ENCODE results near the gene WNK3.

Gene WNK3

DNA sequence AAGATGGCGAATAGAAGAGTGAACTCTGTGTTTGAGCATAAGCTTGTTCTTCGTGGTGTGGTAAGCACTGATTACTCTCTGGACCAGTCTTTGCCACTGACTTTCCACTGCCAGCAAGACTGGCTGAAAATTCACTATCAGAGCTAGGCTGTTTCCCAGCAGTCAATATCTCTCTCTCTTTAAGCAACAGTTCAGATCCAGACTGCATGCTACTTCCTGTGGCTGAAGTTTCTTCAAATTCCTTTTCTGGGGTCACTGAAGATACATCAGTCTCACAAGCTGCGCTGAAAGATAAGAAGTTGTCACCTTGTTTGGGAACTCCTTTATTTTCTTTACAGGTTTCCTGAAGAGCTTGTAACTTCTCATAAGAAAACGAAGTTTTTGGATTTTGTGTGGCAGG lies 120.8 kb downstream of the WNK3 start:
- no peak for DNase-seq

DNA sequence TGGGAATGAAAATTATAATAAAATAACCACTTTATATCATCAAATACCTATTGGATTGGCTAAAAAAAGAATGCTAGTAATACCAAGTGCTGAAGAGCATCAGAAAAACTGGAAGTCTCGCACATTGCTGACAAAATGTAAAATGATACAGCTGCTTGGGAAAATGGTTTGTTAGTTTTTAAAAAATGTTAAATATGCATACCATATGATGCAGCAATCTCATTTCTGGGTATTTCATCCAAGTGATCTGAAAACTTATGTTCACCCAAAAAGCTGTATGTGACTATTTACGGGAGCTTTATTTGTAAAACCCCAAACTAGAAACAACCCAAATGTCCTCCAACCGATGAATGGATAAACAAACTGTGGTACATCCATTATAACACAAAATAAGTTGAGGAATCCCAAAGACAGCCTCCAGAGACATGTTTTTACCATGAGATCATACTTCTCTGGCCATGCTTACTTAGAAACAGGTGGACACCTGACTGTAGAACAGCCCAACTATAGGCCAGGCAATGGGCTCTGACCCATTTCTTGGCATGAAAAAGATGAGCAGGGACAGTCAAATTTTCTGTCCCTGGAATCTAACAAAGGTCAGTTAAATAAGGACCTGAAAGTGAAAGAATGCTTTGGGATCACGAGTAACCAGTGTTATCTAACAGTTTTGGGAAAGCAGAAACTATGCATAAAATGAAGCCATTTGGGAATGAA lies 127.3 kb downstream of the WNK3 start:
- no peak for DNase-seq

DNA sequence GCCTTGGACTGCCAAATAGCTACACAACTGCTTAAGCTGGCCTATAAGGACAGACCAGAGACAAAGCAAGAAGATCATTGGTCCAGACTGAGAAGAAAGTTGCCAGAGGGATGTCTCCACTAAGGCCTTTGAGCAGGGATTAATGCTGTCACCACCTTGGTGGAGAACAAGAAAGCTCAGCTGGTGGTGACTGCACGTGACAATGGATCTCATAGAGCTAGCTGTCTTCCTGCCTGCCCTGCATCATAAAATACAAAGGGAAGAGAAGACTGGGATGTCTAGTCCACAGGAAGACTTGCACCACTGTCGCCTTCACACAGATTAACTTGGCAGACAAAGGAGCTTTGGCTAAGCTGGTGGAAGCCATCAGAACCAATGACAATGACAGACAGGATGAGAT lies 134.3 kb downstream of the WNK3 start:
- no peak for DNase-seq

DNA sequence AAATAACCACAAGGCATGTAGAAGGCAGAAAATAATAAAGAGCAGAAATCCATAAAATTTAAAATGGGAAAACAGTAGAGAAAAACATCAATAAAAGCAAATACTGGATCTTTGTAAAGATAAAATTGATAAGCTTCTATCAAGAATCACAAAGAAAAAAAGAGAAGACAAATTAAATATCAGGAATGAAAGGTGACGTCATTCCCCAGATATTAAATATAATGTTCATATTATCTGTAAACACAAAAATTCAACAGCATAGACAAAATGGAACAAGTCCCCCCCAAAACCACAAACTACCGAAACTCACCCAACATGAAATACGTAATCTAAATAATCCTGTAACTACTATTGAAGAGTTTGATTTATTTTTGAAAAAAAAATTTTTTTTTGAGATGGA lies 144.2 kb downstream of the WNK3 start:
- no peak for DNase-seq

DNA sequence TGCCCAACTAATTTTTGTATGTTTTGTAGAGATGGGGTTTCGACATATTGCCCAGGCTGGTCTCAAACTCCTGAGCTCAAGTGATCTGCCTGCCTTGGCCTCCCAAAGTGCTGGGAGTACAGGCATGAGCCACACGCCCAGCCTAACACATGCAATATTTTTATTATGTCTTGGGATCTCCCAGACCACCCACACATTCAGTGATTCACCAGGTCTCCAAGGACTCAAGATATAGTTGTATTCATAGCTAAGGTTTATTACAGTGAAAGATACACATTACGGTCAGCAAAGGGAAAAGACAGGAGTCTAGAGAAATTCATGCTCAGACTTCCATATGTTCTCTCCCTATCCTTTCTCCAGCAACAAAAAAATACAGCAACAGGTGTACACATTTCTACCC lies 149.3 kb downstream of the WNK3 start:
- no peak for DNase-seq

DNA sequence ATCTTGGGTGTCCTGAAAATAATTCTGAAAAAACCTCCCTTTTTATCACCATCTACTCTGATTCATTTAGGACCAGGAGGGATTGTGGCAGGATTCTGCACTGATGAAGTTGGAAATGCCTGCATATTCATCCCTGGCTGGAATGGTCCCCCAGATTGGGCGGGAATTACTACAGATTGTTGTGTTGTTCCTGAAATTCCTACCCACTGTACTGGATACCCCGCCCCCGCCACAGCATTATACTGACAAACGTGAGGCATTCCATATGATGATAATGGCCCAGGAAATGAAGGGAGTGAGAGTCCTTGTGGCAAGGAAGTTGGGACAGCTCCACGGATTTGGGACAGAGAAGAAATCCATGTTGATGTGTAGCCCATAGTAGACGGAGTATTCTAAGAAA lies 159.6 kb downstream of the WNK3 start:
- no peak for DNase-seq

DNA sequence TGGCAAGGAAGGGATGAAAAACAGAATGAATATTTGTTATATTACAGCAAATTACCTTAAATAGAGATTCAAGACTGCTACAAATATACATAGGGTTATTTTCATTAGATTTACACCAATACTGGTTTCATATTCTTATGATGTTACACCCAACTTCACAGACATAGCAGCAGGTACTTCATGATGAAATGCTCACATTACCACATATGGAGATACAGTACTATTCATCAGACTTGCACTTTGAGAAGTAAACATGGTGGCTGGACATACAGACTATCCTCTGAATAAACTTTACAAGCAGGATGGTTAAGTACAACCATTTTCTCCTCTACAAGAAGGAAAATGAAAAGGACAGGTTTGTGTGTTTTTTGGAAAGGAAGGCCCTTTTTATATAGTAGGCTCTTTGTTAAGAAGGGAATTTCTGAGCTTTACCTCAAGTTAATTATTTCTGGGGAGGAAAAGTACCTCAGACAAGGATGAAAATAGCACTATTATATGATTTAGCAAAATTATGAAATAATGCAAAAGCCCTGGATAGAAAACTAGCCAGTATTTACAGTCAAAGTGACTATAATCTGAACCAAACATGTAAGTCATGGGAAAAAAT lies 162.8 kb downstream of the WNK3 start:
- DNase-seq: no peak

DNA sequence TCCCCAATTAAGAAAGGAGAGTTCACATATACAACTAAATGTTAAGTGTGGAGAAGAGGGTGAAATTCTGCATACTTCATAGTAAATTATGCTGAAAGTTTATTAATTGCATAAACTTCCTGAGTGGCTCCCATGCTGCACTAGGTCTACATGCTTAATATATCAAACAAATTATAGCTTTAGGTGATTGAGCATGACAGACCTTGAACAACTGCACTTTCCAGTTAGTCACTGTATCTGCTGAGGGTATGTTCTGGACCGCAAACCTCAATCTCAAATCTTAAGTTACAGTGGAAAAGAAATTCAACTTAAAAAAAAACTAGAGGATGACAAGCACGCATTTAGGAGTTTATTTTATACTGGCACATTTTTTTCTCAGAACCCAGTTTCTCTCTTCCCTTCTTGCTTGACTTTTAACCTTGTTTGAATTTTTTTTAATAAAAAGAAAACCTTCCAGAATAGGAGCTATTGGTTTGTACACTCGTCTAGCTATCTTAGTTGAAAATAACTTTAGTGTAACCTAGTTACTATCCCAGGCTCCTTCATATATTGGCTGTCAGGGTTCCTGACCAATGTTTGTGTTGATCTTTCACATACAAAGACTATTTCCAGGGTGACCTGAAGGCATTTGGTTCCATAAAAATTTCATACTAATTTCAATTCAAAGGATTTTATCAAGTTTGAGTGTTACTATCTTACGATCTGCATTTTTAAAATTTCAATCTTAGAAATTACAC lies 164.6 kb downstream of the WNK3 start:
- DNase-seq: no peak

DNA sequence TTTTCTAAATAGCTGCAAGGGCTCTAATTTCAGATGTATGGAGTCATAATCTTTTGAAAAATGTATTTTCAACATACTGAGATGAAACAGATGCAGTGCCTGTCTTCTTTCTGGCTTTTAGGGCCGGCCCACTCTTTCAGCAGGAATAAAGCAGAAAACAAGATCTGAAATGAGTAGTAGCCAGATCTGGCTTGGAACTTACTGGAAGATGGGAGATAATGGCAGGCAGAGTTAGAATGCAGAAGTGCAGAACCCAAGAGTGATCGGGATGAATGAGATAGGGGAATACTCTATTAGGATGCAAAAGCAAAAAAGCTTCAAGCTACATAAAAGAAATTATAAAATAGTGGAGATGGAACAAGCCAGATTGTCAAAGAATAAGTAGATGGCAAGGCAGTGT lies 173.4 kb downstream of the WNK3 start:
- DNase-seq: no peak

DNA sequence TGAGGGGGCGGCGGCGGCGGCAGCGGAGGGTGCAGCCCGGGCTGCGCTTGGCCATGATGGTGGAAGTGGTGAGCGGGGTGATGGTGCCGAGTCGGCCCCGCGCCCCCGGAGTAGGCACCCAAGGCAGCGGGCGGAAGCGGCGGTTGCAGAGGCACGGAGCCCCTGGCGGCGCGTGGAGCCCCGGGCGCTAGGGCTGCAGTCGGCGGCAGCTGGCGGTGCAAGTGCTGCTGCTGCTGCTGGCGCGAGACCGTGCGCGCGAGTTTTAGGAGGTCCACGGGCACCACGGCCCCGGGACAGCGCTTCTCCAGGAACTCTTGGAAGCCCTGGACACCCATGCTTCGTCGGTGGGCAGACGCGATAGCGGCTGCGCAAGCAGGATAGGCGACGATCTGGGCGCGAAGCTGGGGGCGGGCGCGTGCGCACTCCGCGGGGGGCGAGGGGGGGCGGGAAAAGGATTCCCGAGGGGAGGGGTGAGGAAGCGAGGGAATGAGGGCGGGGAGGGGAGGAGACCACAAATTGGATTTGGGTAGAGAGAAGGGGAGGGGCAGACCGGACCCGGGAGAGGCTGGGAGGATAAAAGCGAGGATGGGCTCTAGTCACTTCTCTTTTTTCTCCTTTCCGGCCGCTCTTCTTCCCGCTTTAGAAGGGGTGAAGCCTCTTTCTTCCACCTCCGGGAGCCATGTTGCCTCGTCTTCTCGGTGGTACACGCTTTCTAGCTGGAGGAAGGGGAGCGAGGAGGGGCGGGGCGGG lies 174.8 kb downstream of the WNK3 start, which contains the start of gene FAM120C:
FAM120C (minus strand) TSS at position 391 of the 750 bp plus-strand sequence; CDS start at position 335, 56 bp downstream.
- DNase-seq: peak; percentile 80

DNA sequence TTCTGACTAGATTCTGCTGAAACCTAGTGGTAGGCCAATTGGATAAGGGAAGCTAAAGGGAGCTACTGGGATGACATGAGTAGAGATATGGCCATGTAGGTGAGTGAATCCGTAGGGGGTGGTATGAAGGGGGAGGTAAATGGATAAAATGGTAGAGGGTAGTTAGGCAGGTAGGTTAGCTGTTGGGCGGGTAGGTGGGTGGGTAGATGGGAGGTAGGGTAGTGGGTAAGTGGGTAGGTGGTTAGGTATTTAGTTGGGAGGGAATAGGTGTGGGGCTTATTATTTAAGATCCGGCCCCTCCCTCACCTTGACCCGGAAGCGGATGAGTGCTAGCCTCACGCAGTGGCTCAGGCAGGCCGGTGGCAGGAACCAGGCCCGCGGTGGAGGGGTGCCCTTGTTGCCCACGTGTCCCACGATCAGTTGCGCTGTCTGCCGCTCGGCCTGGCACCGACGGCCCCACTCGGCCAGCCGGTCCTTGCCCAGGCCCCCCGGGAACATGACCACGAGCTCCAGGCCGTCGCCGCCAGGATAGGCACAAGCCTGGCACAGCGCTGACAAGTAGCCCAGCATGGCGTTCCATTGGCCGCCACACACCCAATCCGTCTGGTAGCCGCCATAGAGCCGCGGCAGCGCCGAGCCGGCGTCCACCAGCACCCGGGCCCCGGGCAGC lies 175.5 kb downstream of the WNK3 start:
- peak; percentile 36 for DNase-seq

DNA sequence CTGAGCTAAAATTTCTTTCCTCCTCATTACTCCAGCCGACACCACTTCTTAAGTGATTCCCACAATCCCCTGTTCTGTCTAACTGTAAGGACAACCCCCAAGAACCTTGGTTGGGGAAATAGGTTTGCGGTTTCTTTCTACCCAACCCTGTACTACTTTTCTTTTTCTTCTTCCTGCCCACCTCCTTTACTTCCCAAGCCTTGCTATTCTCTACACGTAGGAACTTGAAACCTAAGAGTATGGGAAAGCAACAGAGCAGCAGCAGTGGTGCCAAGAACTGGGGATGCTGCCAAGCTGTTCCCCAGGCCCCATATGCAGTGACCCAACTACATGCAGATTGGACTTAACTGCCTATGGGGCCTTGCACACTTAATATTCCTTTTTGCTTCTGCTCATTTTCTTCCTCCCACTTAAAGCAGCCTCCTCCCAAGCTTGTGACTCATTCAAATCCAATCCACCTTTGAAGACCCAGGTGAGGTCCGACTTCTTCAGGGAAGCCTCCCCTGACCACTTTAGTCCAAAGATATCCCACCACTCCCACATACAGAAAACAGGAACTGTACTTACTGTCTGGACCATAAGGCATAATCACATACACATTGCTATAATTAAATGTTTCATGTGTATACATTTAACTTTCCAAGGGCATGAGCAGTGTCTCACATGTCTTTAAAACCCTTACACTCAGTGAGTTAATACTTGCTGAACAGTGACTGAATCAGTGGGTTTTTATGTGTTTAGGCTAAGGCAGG lies 176.5 kb downstream of the WNK3 start:
- no peak for DNase-seq

DNA sequence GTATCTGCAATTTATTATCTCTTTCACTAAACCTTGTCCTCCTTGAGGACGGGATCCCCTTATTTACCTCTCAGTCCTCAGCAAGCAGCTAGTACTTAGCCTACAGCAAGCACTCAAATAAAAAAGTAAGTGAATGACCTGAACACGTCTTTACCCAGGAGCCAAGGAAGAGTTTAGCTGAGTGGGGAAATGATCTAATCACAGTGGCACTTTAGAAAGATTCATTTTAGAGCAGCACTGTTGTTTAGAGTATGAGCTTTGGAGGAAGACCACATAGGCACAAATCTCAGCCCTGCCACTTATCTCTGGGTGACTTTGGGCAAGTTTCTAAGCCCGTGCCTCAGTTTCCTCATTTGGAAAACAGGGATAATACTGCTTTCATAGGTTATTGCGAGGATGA lies 177.4 kb downstream of the WNK3 start:
- DNase-seq: no peak

DNA sequence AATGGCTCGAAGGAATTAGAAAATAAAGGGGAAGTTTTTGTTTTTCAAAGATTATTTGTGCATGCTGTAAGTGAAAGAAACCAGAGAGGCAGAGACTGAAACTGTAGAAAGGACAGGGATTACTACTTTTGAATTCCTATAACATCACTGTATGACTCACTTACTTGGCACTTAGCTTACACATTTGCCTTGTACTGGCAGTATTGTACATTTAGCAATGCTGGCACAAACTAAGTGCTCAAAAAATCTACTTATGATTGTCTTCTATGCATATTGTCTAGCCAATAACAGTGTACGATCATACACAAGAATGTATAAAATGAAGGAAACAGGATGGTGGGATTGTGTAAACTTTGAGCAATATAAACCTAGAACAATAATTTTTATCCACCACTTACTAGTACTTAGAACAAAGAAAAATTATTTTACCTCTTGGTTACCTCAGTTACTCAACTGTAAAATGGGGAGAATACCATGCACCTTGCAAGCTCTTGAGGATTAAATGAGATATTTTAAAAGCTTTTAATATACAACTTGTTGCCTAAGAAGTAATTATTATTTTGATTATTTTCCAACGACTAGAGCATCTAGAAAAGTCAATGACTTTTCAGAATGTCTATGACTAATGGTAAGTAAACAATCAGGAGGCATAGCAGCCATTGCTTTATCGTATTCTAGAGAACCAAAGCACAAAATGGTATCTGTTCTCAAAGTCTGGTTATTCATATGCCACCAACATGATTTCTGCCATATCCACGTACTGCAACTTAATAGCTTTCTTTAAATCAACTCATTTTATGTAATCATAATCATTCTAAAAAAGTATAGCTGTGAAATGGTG lies 179.5 kb downstream of the WNK3 start:
- DNase-seq: no peak

DNA sequence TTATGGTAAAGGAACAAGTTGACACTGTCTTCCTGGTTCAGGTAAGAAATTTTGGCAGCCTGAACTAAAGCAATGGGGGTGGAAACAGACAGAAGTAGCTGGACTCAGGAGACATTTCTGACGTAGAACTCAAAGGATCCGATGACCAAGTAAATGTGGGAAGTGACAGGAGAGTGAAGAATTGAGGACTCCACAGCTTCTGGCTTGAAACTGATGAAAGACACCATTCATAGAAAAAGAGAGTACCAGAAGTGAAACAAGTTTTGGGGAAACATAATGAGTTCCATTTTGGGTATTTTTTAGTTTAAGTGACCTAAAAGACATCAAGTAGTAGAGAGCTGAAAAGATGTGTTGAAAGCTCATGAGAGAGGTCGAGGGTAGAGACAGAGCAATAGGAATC lies 180.5 kb downstream of the WNK3 start:
- DNase-seq: no peak

DNA sequence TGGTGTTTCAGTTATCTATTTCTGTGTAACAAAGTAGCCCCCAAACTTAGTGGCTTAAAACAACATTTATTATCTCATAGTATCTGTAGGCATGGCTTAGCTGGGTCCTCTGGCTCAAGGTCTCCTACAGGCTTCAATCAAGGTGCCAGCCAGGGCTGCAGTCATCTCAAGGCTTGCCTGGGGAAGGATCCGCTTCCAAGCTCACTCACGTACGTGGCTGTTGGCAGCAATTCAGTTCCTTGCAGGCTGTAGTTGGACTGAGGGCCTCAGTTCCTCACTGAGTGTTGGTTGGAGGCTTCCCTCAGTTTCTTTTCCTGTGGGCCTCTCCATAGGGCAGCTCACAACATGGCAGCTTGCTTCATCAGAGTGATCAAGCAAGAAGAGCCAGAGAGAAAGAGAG lies 184.1 kb downstream of the WNK3 start:
- DNase-seq: no peak

DNA sequence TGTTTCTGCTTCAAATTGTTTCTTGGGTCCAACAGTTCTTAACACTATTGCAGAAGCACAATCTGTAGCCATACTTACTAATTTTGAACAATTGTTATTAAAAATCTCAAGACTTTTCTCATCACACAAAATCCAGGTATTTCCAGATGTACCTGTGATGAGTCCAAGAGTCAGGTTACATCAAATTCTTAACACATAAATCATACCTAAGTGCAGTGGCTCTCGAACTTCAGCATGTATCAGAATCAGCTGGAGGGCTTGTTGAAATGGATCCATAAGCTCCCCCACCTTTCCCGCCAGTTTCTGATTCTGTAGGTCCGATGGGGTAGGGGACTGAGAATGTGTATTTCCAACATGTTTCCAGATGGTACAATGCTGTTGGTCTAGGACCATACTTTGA lies 185.4 kb downstream of the WNK3 start:
- DNase-seq: no peak

DNA sequence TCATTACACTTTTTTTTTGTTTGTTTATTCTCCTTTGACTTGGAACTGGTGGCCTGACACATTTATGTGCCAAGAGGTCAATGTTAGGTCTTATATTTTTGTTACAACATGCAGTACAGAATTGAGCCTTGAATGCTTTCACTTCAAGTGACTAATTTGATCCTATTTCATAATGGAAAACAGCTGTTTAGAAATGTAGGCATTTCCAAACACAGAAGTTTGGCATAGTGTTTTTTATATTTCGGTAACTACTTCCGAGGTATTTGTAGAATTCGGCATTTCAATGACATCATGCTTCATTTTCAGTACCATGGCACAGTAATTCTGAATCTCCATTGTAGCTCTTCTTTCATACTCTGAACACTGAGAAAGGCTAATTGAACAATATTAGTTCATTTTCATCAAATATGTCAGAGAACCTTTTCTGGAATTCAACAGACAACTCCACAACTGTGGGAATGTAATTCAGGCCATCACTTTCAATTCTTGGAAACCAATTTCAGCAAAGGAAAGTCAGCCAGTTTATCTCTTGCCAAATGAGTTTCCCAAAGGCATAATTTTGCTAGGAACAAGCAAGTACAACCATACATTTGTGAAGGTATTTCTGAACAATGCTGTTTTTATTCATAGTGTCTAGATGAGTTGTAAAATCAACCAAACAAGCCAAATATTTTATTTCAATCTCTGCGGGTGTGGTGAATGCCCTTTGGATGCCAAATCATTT lies 186.2 kb downstream of the WNK3 start:
- DNase-seq: no peak

DNA sequence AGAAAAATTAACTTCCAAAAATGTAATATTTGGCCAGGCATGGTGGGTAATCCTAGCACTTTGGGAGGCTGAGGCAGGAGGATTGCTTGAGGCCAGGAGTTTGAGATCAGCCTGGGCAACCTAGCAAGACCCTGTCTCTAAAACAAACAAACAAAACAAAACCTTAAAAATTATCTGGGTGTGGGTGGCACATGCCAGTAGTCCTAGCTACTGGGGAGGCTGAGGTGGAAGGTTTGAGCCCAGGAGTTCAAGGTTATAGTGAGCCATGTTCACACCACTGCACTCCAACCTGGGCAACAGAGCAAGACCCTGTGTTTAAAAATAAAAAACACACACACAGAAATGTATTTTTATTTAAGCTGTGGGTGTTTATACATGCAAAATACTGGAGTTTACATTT lies 186.8 kb downstream of the WNK3 start:
- no peak for DNase-seq

DNA sequence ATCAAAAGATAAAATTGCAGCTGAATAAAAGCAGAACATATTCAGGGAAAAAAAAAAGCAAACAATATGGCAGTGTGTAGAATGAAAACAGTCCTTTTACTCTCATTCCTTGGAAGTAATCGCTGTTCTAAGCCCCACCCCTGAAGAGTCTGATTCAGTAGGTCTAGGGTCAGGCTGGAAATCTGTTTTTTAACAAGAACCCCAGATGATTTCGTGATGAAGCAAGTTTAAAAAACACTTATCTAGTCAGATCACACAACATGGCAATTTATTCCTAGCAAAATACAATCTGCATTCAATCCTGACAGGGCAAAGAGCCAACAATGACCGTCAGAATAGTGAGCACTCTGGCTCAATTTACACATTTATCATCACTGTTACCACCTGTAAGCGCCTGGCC lies 190.9 kb downstream of the WNK3 start:
- no peak for DNase-seq

DNA sequence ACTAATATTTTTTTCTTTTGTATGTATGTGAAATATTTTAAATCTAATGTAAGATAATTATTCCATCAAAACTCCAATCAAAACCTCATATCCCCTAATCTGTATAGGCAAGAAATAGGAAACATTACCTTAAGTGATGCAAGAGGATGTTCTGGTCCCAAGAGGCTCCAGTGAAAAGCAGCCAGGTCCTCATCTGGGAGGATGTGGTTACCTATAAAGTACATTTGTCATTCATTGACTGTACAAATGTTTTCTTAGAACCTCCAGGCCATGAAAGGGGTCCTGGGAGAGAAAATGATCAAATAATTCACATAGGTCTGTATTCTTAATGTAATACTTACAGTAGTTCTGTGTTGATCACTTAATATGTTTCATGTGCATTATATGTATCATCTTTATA lies 200.3 kb downstream of the WNK3 start:
- no peak for DNase-seq

Data from NCI-H345 (cell line).